ENCODE data around the gene IGFBP5. TPM values are rescaled to one million over a fixed set of nuclear protein-coding genes. Genes with fewer than 3 reads are reported as not detected.

Gene IGFBP5
- total RNA-seq, 2 experiments from 2014 or later: not detected

- ChIA-PET POLR2A (no interaction called here), CTCF (interaction anchor here (0.6 to 0.7 kb wide), 2 partner anchors 20 to 256 kb away, joined by 3 read pairs; no protein-coding TSS in a partner anchor)
- intact Hi-C loops (cut with DNase I, micrococcal nuclease): no loop called here
- Mint-ChIP-seq H3K4me3 (no peak overlapping the region), H3K36me3 (ENCODE audit: low read depth) (no peaks in the 10 kb centered on the region), H3K27ac (no peak overlapping the region), H3K27me3 (peaks cover 52% of the 10 kb centered on the region), H3K9me3 (ENCODE audit: low read depth) (no peaks in the 10 kb centered on the region), H3K4me1 (peaks cover 23% of the 10 kb centered on the region)
- peak; percentile 27 for DNase-seq
- ATAC-seq: peak; percentile 32
Observed at GRCh38 chr2:216636551-216637450, 58.5 kb downstream of the IGFBP5 start.

- Mint-ChIP-seq H3K27ac (no peak overlapping the region), H3K4me1 (peaks cover 23% of the 10 kb centered on the region), H3K27me3 (peaks cover 57% of the 10 kb centered on the region), H3K4me3 (peak overlapping the region; percentile 48), H3K9me3 (ENCODE audit: low read depth) (no peaks in the 10 kb centered on the region), H3K36me3 (ENCODE audit: low read depth) (no peaks in the 10 kb centered on the region)
- ChIA-PET CTCF (interaction anchor here (1.1 kb wide), 1 partner anchor 31 kb away, joined by 3 read pairs; no protein-coding TSS in a partner anchor), POLR2A (no interaction called here)
- DNase-seq (no peak), ATAC-seq (no peak)
- intact Hi-C loops (cut with DNase I, micrococcal nuclease): no loop called here
Observed at GRCh38 chr2:216635701-216636550, 59.4 kb downstream of the IGFBP5 start.

GRCh38 chr2:216635171-216635570 lies 60.2 kb downstream of the IGFBP5 start:
- H3K36me3 Mint-ChIP-seq (ENCODE audit: low read depth): no peaks in the 10 kb centered on the region
- ATAC-seq (no peak), DNase-seq (peak; percentile 32)
- POLR2A ChIA-PET: no interaction called here
- peaks cover 23% of the 10 kb centered on the region for H3K4me1 Mint-ChIP-seq
- peak overlapping the region; percentile 48 for H3K4me3 Mint-ChIP-seq
- CTCF ChIA-PET: interaction anchor here (1.1 kb wide), 1 partner anchor 32 kb away, joined by 3 read pairs; no protein-coding TSS in a partner anchor
- H3K9me3 Mint-ChIP-seq (ENCODE audit: low read depth): no peaks in the 10 kb centered on the region
- peaks cover 57% of the 10 kb centered on the region for H3K27me3 Mint-ChIP-seq
- no peak overlapping the region for H3K27ac Mint-ChIP-seq
- intact Hi-C loops (cut with DNase I, micrococcal nuclease): no loop called here

- Mint-ChIP-seq H3K9me3 (ENCODE audit: low read depth) (no peaks in the 10 kb centered on the region), H3K4me1 (peaks cover 23% of the 10 kb centered on the region), H3K36me3 (ENCODE audit: low read depth) (no peaks in the 10 kb centered on the region), H3K27me3 (peaks cover 53% of the 10 kb centered on the region), H3K4me3 (peak overlapping the region; percentile 76), H3K27ac (no peak overlapping the region)
- ChIA-PET CTCF (interaction anchor here (0.6 kb wide), 2 partner anchors 228 to 991 kb away, joined by 3 read pairs; no protein-coding TSS in a partner anchor), POLR2A (no interaction called here)
- DNase-seq: no peak
- intact Hi-C loops (cut with DNase I, micrococcal nuclease): loop anchor here in 1 of 2 experiments (5.0 kb wide), 1 partner anchor 58 kb away; no protein-coding TSS in a partner anchor
- no peak for ATAC-seq
Observed at GRCh38 chr2:216634370-216635148, 60.8 kb downstream of the IGFBP5 start.

DNA sequence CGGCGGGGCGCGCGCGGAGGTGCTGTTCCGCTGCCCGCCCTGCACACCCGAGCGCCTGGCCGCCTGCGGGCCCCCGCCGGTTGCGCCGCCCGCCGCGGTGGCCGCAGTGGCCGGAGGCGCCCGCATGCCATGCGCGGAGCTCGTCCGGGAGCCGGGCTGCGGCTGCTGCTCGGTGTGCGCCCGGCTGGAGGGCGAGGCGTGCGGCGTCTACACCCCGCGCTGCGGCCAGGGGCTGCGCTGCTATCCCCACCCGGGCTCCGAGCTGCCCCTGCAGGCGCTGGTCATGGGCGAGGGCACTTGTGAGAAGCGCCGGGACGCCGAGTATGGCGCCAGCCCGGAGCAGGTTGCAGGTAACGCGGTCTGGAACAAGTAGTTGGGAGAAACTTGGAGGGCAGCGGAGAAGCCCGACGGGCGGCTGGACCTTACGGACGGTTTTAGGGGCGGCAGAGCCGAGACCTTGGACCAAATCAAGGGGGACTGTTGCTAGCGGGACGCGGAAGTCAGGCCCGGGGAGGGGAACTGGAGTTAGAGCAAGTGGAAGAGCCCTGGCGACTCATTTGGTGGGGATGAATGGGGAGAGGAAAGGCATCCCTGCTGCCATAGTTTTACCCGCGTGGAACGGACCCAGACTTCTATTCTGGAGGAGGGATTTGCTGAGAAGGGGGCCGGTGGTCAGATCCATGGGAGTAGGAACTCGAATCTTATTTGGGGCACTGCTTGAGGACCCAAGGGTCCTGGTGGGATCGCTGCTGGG lies 61.6 kb downstream of the IGFBP5 start:
- H3K9me3 Mint-ChIP-seq (ENCODE audit: low read depth): no peaks in the 10 kb centered on the region
- peak; percentile 23 for DNase-seq
- no peak overlapping the region for H3K27ac Mint-ChIP-seq
- intact Hi-C loops (cut with DNase I, micrococcal nuclease): loop anchor here (2.0 to 5.0 kb wide), 2 partner anchors 59 to 61 kb away; partner anchors contain the start of gene IGFBP5 (in 1 of the 2)
- peaks cover 53% of the 10 kb centered on the region for H3K27me3 Mint-ChIP-seq
- peak overlapping the region; percentile 76 for H3K4me3 Mint-ChIP-seq
- ChIA-PET POLR2A (no interaction called here), CTCF (interaction anchor here (0.6 to 1.3 kb wide), 2 partner anchors 117 to 991 kb away, joined by 3 read pairs; no protein-coding TSS in a partner anchor)
- no peaks in the 10 kb centered on the region for H3K36me3 Mint-ChIP-seq (ENCODE audit: low read depth)
- ATAC-seq: peak; percentile 27
- H3K4me1 Mint-ChIP-seq: peaks cover 23% of the 10 kb centered on the region

GRCh38 chr2:216632952-216633615 lies 62.3 kb downstream of the IGFBP5 start, which contains the start of gene IGFBP2:
TSS of gene IGFBP2 (plus strand) at chr2:216633420. CDS start at chr2:216633524, 104 bp downstream.
- peak; percentile 55 for ATAC-seq
- peaks cover 53% of the 10 kb centered on the region for H3K27me3 Mint-ChIP-seq
- ChIA-PET CTCF (interaction anchor here (1.3 to 1.4 kb wide), 2 partner anchors 114 to 117 kb away, joined by 3 to 4 read pairs; no protein-coding TSS in a partner anchor), POLR2A (no interaction called here)
- H3K9me3 Mint-ChIP-seq (ENCODE audit: low read depth): no peaks in the 10 kb centered on the region
- peak within 1 kb of the TSS; percentile 76 for H3K4me3 Mint-ChIP-seq
- intact Hi-C loops (cut with DNase I, micrococcal nuclease): loop anchor here (2.0 to 5.0 kb wide), 2 partner anchors 59 to 62 kb away; partner anchors contain the start of gene IGFBP5 (in 1 of the 2)
- no peaks in the 10 kb centered on the region for H3K36me3 Mint-ChIP-seq (ENCODE audit: low read depth)
- H3K4me1 Mint-ChIP-seq: peaks cover 23% of the 10 kb centered on the region
- peak; percentile 66 for DNase-seq
- H3K27ac Mint-ChIP-seq: no peak within 1 kb of the TSS

- CTCF ChIA-PET: interaction anchor here (1.2 to 1.4 kb wide), 3 partner anchors 33 to 116 kb away, joined by 3 to 4 read pairs (median 3); no protein-coding TSS in a partner anchor
- ATAC-seq (no peak), DNase-seq (no peak)
- intact Hi-C loops (cut with DNase I, micrococcal nuclease): loop anchor here (2.0 to 5.0 kb wide), 2 partner anchors 60 to 62 kb away; partner anchors contain the start of gene IGFBP5 (in 1 of the 2)
- H3K36me3 Mint-ChIP-seq (ENCODE audit: low read depth): no peaks in the 10 kb centered on the region
- POLR2A ChIA-PET: interaction anchor here (0.6 kb wide), 1 partner anchor 1436 kb away, joined by 4 read pairs; no protein-coding TSS in a partner anchor
- H3K4me1 Mint-ChIP-seq: peaks cover 23% of the 10 kb centered on the region
- H3K27ac Mint-ChIP-seq: no peak overlapping the region
- H3K9me3 Mint-ChIP-seq (ENCODE audit: low read depth): no peaks in the 10 kb centered on the region
- peak overlapping the region; percentile 72 for H3K4me3 Mint-ChIP-seq
- H3K27me3 Mint-ChIP-seq: peaks cover 51% of the 10 kb centered on the region
Observed at GRCh38 chr2:216632346-216632951, 62.9 kb downstream of the IGFBP5 start.

- peaks cover 26% of the 10 kb centered on the region for H3K27me3 Mint-ChIP-seq
- peaks cover 12% of the 10 kb centered on the region for H3K4me1 Mint-ChIP-seq
- intact Hi-C loops (cut with DNase I, micrococcal nuclease): loop anchor here in 1 of 2 experiments (5.0 kb wide), 1 partner anchor 63 kb away; no protein-coding TSS in a partner anchor
- H3K27ac Mint-ChIP-seq: no peak overlapping the region
- H3K4me3 Mint-ChIP-seq: no peak overlapping the region
- no peaks in the 10 kb centered on the region for H3K9me3 Mint-ChIP-seq (ENCODE audit: low read depth)
- no peaks in the 10 kb centered on the region for H3K36me3 Mint-ChIP-seq (ENCODE audit: low read depth)
- DNase-seq (no peak), ATAC-seq (no peak)
- ChIA-PET CTCF (interaction anchor here (0.8 kb wide), 1 partner anchor 114 kb away, joined by 4 read pairs; no protein-coding TSS in a partner anchor), POLR2A (no interaction called here)
Observed at GRCh38 chr2:216629784-216630183, 65.6 kb downstream of the IGFBP5 start.

DNA sequence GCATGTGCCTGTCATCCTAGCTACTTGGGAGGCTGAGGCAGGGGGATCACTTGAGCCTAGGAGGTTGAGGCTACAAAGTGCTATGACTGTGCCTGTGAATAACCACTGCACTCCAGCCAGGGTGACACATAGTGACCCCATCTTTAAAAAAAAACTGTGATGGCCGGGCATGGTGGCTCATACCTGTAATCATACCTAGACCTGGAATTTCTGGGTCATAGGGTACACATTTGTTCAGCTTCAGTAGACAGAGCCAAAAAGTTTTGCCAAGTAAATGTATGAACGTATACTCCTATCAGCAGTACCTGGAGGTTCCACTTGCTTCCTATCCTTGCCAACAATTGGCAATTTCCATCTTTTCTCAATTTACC lies 68.5 kb downstream of the IGFBP5 start:
- Mint-ChIP-seq H3K27me3 (peaks cover 6% of the 10 kb centered on the region), H3K4me3 (no peak overlapping the region), H3K27ac (no peak overlapping the region), H3K36me3 (ENCODE audit: low read depth) (no peaks in the 10 kb centered on the region), H3K4me1 (no peaks in the 10 kb centered on the region), H3K9me3 (ENCODE audit: low read depth) (no peaks in the 10 kb centered on the region)
- ChIA-PET CTCF (no interaction called here), POLR2A (no interaction called here)
- no peak for ATAC-seq
- DNase-seq: no peak
- intact Hi-C loops (cut with DNase I, micrococcal nuclease): no loop called here
